IMR-90 (cell line): ENCODE data around the gene ZFYVE21. TPM values are rescaled to one million over a fixed set of nuclear protein-coding genes. Genes with fewer than 3 reads are reported as not detected.

Experiments used
- ATAC-seq: fragments of 200-7000 bp; cut with Tn5 transposase; 2 replicates; pipeline ENCODE4 v1.9.1; 2020; ENCODE audit warnings: low read depth, mild to moderate bottlenecking, moderate library complexity
- BruUV-seq: library from RNA; stranded (reverse); fragments of 400-500 nt; replicated peaks from 2 replicates; lab custom pipeline; 2021; lab: Mats Ljungman, UMichigan
- CTCF ChIA-PET: fragments of 300-600 bp; formaldehyde crosslinking; extraction: SDS; loops from one replicate; lab custom pipeline; 2021; ENCODE audit warnings: antibody characterized with exemption; lab: Yijun Ruan, JAX
- POLR2A ChIA-PET: fragments of 300-600 bp; sonication (Branson Sonifier 250); formaldehyde crosslinking; loops from one replicate; lab custom pipeline; 2022; ENCODE audit warnings: antibody characterized with exemption; ENCODE audit not compliant: unreplicated experiment; lab: Charles Lee
- DNase-seq: peaks from one replicate; pipeline ENCODE4 v3.0.0; 2013
- H2AFZ ChIP-seq: replicated peaks from 2 replicates; pipeline ENCODE3; 2013; ENCODE audit warnings: low read length, mild to moderate bottlenecking; ENCODE audit not compliant: poor library complexity
- H2AK5ac ChIP-seq: 2 replicates; pipeline ENCODE4 v1.6.1; 2013; ENCODE audit warnings: low read depth, low read length, inconsistent platforms
- H2AK9ac ChIP-seq: replicated peaks from 2 replicates; pipeline ENCODE3; 2013; ENCODE audit warnings: mild to moderate bottlenecking, low read depth, low read length, moderate library complexity; ENCODE audit not compliant: poor library complexity
- H2BK120ac ChIP-seq: 2 replicates; pipeline ENCODE4 v1.6.1; 2013; ENCODE audit warnings: low read depth, low read length, inconsistent platforms
- H2BK15ac ChIP-seq: 3 replicates; pipeline ENCODE4 v1.6.1; 2013; ENCODE audit warnings: low read depth, low read length, inconsistent platforms
- H2BK20ac ChIP-seq: 2 replicates; pipeline ENCODE4 v1.6.1; 2013; ENCODE audit warnings: low read depth, mild to moderate bottlenecking, inconsistent platforms, low read length, moderate library complexity
- H2BK5ac ChIP-seq: 2 replicates; pipeline ENCODE4 v1.6.1; 2013; ENCODE audit warnings: mild to moderate bottlenecking, low read depth, low read length, inconsistent platforms; ENCODE audit not compliant: poor library complexity, severe bottlenecking
- H3K14ac ChIP-seq: replicated peaks from 2 replicates; pipeline ENCODE4 v1.6.1; 2013; ENCODE audit warnings: low read depth, low read length, inconsistent platforms
- H3K18ac ChIP-seq: 2 replicates; pipeline ENCODE4 v1.6.1; 2013; ENCODE audit warnings: low read depth, low read length, control low read depth
- H3K23ac ChIP-seq: 2 replicates; pipeline ENCODE4 v1.6.1; 2013; ENCODE audit warnings: low read depth, low read length, inconsistent platforms
- H3K27ac ChIP-seq: 2 replicates; pipeline ENCODE4 v1.5.1; 2013; ENCODE audit warnings: mild to moderate bottlenecking, control low read depth, low read length; ENCODE audit not compliant: insufficient read depth
- H3K27me3 ChIP-seq: 2 replicates; pipeline ENCODE4 v1.6.1; 2013; ENCODE audit warnings: low read length; ENCODE audit not compliant: control insufficient read depth, insufficient read depth
- H3K36me3 ChIP-seq: 2 replicates; pipeline ENCODE4 v1.6.1; 2013; ENCODE audit warnings: low read length, mixed read lengths; ENCODE audit not compliant: control insufficient read depth, insufficient read depth
- H3K4ac ChIP-seq: 2 replicates; pipeline ENCODE4 v1.6.1; 2013; ENCODE audit warnings: low read depth, low read length, inconsistent platforms
- H3K4me1 ChIP-seq: 2 replicates; pipeline ENCODE4 v1.6.1; 2013; ENCODE audit warnings: low read length, mixed read lengths; ENCODE audit not compliant: control insufficient read depth, insufficient read depth
- H3K4me2 ChIP-seq: 2 replicates; pipeline ENCODE4 v1.6.1; 2013; ENCODE audit warnings: low read depth, mild to moderate bottlenecking, control low read depth, low read length, moderate library complexity
- H3K4me3 ChIP-seq: 2 replicates; pipeline ENCODE4 v1.5.1; 2013; ENCODE audit warnings: low read depth, mild to moderate bottlenecking, control low read depth, low read length, moderate library complexity; ENCODE audit not compliant: insufficient read depth
- H3K56ac ChIP-seq: 2 replicates; pipeline ENCODE4 v1.6.1; 2013; ENCODE audit warnings: low read length, inconsistent platforms; ENCODE audit not compliant: insufficient read depth; ENCODE audit errors: extremely low read depth
- H3K79me1 ChIP-seq, 2 experiments: 2 replicates each; pipeline ENCODE4 v1.6.1; 2013; ENCODE audit warnings: low read length in 2 of 2, inconsistent platforms in 1 of 2, low read depth in 1 of 2
- H3K9ac ChIP-seq: 2 replicates; pipeline ENCODE4 v1.6.1; 2013; ENCODE audit warnings: low read depth, low read length, control low read depth
- H3K9me1 ChIP-seq: 2 replicates; pipeline ENCODE4 v1.6.1; 2013; ENCODE audit warnings: low read length, inconsistent platforms; ENCODE audit not compliant: insufficient read depth
- H3K9me3 ChIP-seq: 2 replicates; pipeline ENCODE4 v1.6.1; 2013; ENCODE audit warnings: low read length; ENCODE audit not compliant: control insufficient read depth, insufficient read depth
- H4K20me1 ChIP-seq: 2 replicates; pipeline ENCODE4 v1.6.1; 2013; ENCODE audit warnings: low read length, inconsistent platforms; ENCODE audit not compliant: insufficient read depth
- H4K5ac ChIP-seq: 2 replicates; pipeline ENCODE4 v1.6.1; 2013; ENCODE audit warnings: mild to moderate bottlenecking, low read depth, low read length, control low read depth
- H4K8ac ChIP-seq, 2 experiments: 2 replicates each; pipeline ENCODE4 v1.6.1; 2013; ENCODE audit warnings: low read depth in 2 of 2, low read length in 2 of 2, control low read depth in 1 of 2, inconsistent platforms in 1 of 2
- H4K91ac ChIP-seq: 2 replicates; pipeline ENCODE4 v1.6.1; 2013; ENCODE audit warnings: low read depth, low read length, inconsistent platforms; ENCODE audit not compliant: insufficient read depth
- BHLHE40 ChIP-seq: fragments of 150-350 bp; IDR thresholded peaks from 2 replicates; pipeline ENCODE4 v1.6.1; 2016; ENCODE audit warnings: mild to moderate bottlenecking, low read depth, low read length
- CHD1 ChIP-seq: IDR thresholded peaks from 2 replicates; pipeline ENCODE4 v1.6.1; 2012; ENCODE audit warnings: low read depth, low read length, improper control_type of control experiment
- MAFK ChIP-seq: IDR thresholded peaks from 2 replicates; pipeline ENCODE4 v1.6.1; 2012; ENCODE audit warnings: low read depth, low read length, improper control_type of control experiment
- MXI1 ChIP-seq: IDR thresholded peaks from 2 replicates; pipeline ENCODE4 v1.6.1; 2012; ENCODE audit warnings: low read depth, mild to moderate bottlenecking, low read length, moderate library complexity, borderline replicate concordance
- RCOR1 ChIP-seq: IDR thresholded peaks from 2 replicates; pipeline ENCODE4 v1.6.1; 2012; ENCODE audit warnings: mild to moderate bottlenecking, low read length, improper control_type of control experiment; ENCODE audit not compliant: insufficient replicate concordance
- SMC3 ChIP-seq: fragments of 150-350 bp; IDR thresholded peaks from 2 replicates; pipeline ENCODE4 v1.6.1; 2016; ENCODE audit warnings: low read depth, mild to moderate bottlenecking, antibody characterized with exemption, low read length, moderate library complexity
- USF2 ChIP-seq: fragments of 150-350 bp; IDR thresholded peaks from 2 replicates; pipeline ENCODE4 v1.6.1; 2017; ENCODE audit warnings: mild to moderate bottlenecking, antibody characterized with exemption, low read length, low read depth
- WGBS, 2 experiments: methylation state at CpG; one replicate each; pipeline versions ENCODE4 v1.1.5 to v1.1.7; 2013; ENCODE audit warnings: missing lambda C conversion rate in 2 of 2; ENCODE audit not compliant: insufficient read length in 1 of 2; ENCODE audit errors: extremely low coverage in 2 of 2; 5-methylcytosine and 5-hydroxymethylcytosine counted together
- dilution Hi-C: fragments of 300-500 bp; cut with HindIII; formaldehyde crosslinking; loops from one replicate; pipeline ENCODE4 v1.14.3; 2018; ENCODE audit warnings: low sequenced_read_pairs; ENCODE audit not compliant: unreplicated experiment
- in situ Hi-C: fragments of 300-500 bp; cut with MboI; formaldehyde crosslinking; loops from 3 replicates; pipeline ENCODE4 v1.14.3; 2019; ENCODE audit warnings: low sequenced_read_pairs, inconsistent platforms, mixed read lengths
- intact Hi-C: fragments of 100-400 bp; cut with micrococcal nuclease; formaldehyde crosslinking; loops from 2 replicates; pipeline ENCODE4 v1.10.0; 2022
- polyA plus RNA-seq, 3 experiments: library from polyadenylated mRNA; depleted of rRNA; stranded (reverse); fragments of >200 nt; gene quantifications; 2 replicates each; pipeline ENCODE4 v1.2.3, GENCODE V29; 2012; ENCODE audit warnings: low replicate concordance in 1 of 3
- total RNA-seq: library from RNA; depleted of rRNA; stranded (reverse); fragments of >200 nt; gene quantifications from 2 replicates; pipeline ENCODE4 v1.2.3, GENCODE V29; 2012
- TF ChIP-seq, protein P1 (sequence below): fragments of 150-350 bp; IDR thresholded peaks from 2 replicates; pipeline ENCODE4 v1.6.1; 2016; ENCODE audit warnings: low read depth, mild to moderate bottlenecking, low read length, moderate library complexity, borderline replicate concordance

Gene ZFYVE21
- total and polyA plus RNA-seq, 2 of the 4 experiments (the other 2 are of a cell fraction), result 41.2 to 89.2 TPM

DNA sequence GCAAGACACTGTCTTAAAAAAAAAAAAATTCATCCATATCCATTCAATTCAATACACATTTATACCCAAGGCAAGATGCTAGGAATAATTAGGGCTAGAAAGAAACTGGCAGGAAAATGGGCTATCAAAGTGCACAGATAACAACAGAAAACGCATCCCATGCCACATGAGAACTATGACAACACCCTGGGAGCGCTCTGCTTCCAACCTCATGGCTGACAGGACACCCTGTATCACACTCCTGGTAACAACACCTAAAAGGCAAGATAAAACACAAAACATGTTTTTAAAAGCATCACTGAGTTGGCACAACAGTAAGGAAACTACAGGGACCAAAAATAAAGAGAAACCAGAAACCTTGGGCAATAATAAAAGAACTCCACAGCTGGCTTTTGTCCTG, 54.9 kb downstream of the ZFYVE21 start:
- Histone ChIP-seq H3K4me3 (no peak overlapping the region), H4K91ac (no peak overlapping the region), H2AK5ac (no peak overlapping the region), H3K4me2 (no peak overlapping the region), H3K4ac (no peak overlapping the region), H3K18ac (no peak overlapping the region), H3K56ac (no peak overlapping the region), H3K23ac (no peak overlapping the region), H2BK20ac (no peak overlapping the region), H2AK9ac (no peak overlapping the region), H2AFZ (no peak overlapping the region), H3K79me1 (no peaks in the 10 kb centered on the region), H2BK15ac (no peak overlapping the region), H2BK5ac (no peak overlapping the region), H3K9me3 (no peaks in the 10 kb centered on the region), H4K20me1 (no peaks in the 10 kb centered on the region), H2BK120ac (no peak overlapping the region), H4K8ac (no peak overlapping the region), H3K4me1 (no peaks in the 10 kb centered on the region), H4K5ac (no peak overlapping the region), H3K9ac (no peak overlapping the region), H3K27me3 (no peaks in the 10 kb centered on the region), H3K36me3 (no peaks in the 10 kb centered on the region), H3K14ac (no peak overlapping the region), H3K9me1 (peaks cover 2% of the 10 kb centered on the region; the same call in 1 of the 2 replicates), H3K27ac (no peak overlapping the region)
- no TSS peak for BruUV-seq
- intact Hi-C loops, result no loop called here
- TF ChIP-seq, protein P1, sequence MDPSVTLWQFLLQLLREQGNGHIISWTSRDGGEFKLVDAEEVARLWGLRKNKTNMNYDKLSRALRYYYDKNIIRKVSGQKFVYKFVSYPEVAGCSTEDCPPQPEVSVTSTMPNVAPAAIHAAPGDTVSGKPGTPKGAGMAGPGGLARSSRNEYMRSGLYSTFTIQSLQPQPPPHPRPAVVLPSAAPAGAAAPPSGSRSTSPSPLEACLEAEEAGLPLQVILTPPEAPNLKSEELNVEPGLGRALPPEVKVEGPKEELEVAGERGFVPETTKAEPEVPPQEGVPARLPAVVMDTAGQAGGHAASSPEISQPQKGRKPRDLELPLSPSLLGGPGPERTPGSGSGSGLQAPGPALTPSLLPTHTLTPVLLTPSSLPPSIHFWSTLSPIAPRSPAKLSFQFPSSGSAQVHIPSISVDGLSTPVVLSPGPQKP, result no peak
- TF ChIP-seq RCOR1 (no peak), MXI1 (no peak), USF2 (no peak), MAFK (no peak), CHD1 (no peak), SMC3 (no peak), BHLHE40 (no peak)
- dilution Hi-C loops, result no loop called here
- ATAC-seq (no peak), DNase-seq (no peak)
- CTCF ChIA-PET, result no interaction called here
- in situ Hi-C loops, result no loop called here
- no CpG with 5 or more reads among the region's 2 CpGs for WGBS, 2 experiments
- POLR2A ChIA-PET, result interaction anchor here (0.7 kb wide), 1 partner anchor 32 kb away, joined by 14 read pairs; no protein-coding TSS in a partner anchor
